ENCODE measurements around the gene PRLR. TPM values are rescaled to one million over a fixed set of nuclear protein-coding genes. Genes with fewer than 3 reads are reported as not detected.
A peak's percentile ranks its signal among the peaks of the same experiment; 100 is the strongest.

PRLR gene
- total and polyA plus RNA-seq, 2 of the 13 experiments (the other 11 are each of a cell fraction or from before 2014, with no cell fraction given) = 12.2 to 13.3 TPM

GRCh38 chr5:35003018-35003957 is 227.0 kb downstream of the PRLR start (continued):
- TF ChIP-seq CTCF (CRISPR knock-in tag; IDR thresholded peaks at IDR 0.05) (peak; percentile 87), RAD21 (CRISPR knock-in tag; IDR thresholded peaks at IDR 0.05) (peak; percentile 22; the same call in 1 of the 2 replicates), SNAPC5 (CRISPR knock-in tag; IDR thresholded peaks at IDR 0.05; ENCODE audit: borderline replicate concordance) (no peak)

- FAIRE-seq (no peak), DNase-seq (ENCODE audit: low spot score) (no peak), ATAC-seq (no peak)
- H2AFZ ChIP-seq (ENCODE audit: low read length) = no peak overlapping the region
- WGBS (ENCODE audit: low lambda C conversion rate) = 72% methylated on average over 6 of the region's 6 CpGs
- H3K36me3 ChIP-seq (replicated peaks in 1 of 2; ENCODE audit: control insufficient read depth in 1 of 2, insufficient read depth in 2 of 2, low read length in 2 of 2) = no peaks in the 10 kb centered on the region
- no peak overlapping the region for H3K27ac ChIP-seq (ENCODE audit: extremely low read length, insufficient read depth, low read length)
- no peak for TF ChIP-seq AHR (CRISPR knock-in tag; IDR thresholded peaks at IDR 0.05)
- H4K20me1 ChIP-seq (ENCODE audit: insufficient read depth, low read length) = no peaks in the 10 kb centered on the region
- ChIA-PET POLR2A (no interaction called here), CTCF (ENCODE audit: low intra/inter-chr PET ratio, low total read pairs) (interaction anchor here (3.0 kb wide), 1 partner anchor 45 kb away, joined by 24 read pairs; no protein-coding TSS in a partner anchor)
- no peak overlapping the region for H3K9ac ChIP-seq (ENCODE audit: insufficient read depth, low read depth, low read length)
- H3K4me1 ChIP-seq (ENCODE audit: insufficient read depth, low read length) = no peaks in the 10 kb centered on the region
- intact Hi-C loops (cut with micrococcal nuclease; ENCODE audit: unreplicated experiment) (loop anchor here (5.0 kb wide), 1 partner anchor 530 kb away; no protein-coding TSS in a partner anchor), in situ Hi-C loops (cut with HindIII; ENCODE audit: extremely low pct_ligation_motif_present, low pct_unique_long_range_greater_than_20kb) (loop anchor here (10.0 kb wide), 1 partner anchor 518 kb away; no protein-coding TSS in a partner anchor)
- no peak overlapping the region for H3K4me2 ChIP-seq (ENCODE audit: low read depth, low read length)
- no peak overlapping the region for H3K4me3 ChIP-seq (replicated peaks in 1 of 3; ENCODE audit: insufficient read depth in 1 of 3, low read depth in 2 of 3, low read length in 3 of 3)
- BruUV-seq (replicated peaks) = no TSS peak
- no peaks in the 10 kb centered on the region for H3K9me3 ChIP-seq (ENCODE audit: low read length)
- H3K79me2 ChIP-seq (ENCODE audit: insufficient read depth, low read length) = no peaks in the 10 kb centered on the region
- no peaks in the 10 kb centered on the region for H3K27me3 ChIP-seq (ENCODE audit: control insufficient read depth in 1 of 2, insufficient read depth in 2 of 2, low read length in 2 of 2)
Observed at GRCh38 chr5:35002459-35002858, 227.8 kb downstream of the PRLR start.
